Stimulated activated CD4-positive, alpha-beta T cell treated with anti-CD3 and anti-CD28 coated beads, Interleukin-1b, Interleukin-23, amount 100 ng/mL, for 24 hours (primary cell): ENCODE measurements around the gene PHIP.
"Not testable (repeated sequence)": the region's sequence is repeated elsewhere in the genome, so short reads cannot be mapped to it uniquely, and the experiment has no call there.

Source experiments
- DNase-seq, 4 experiments: peaks; one replicate each; pipeline ENCODE4 v3.0.0-alpha.2; 2020; ENCODE audit warnings: low read depth in 4 of 4, low spot score in 1 of 4

Gene PHIP

GRCh38 chr6:78936515-78936914, 141.5 kb downstream of the PHIP start:
- no peak for DNase-seq

- no peak for DNase-seq
Observed at GRCh38 chr6:78935553-78935952, 142.5 kb downstream of the PHIP start.

GRCh38 chr6:78925317-78925716, 152.7 kb downstream of the PHIP start:
- no peak for DNase-seq

GRCh38 chr6:78921168-78921567, 156.9 kb downstream of the PHIP start:
- not testable (repeated sequence) for DNase-seq

GRCh38 chr6:78917788-78918187, 160.3 kb downstream of the PHIP start:
- DNase-seq: no peak

- DNase-seq: no peak
Observed at GRCh38 chr6:78916411-78916810, 161.6 kb downstream of the PHIP start.

- DNase-seq: no peak
Observed at GRCh38 chr6:78911218-78911940, 166.7 kb downstream of the PHIP start.

- peak in 1 of 4 experiments; percentile 16 for DNase-seq
Observed at GRCh38 chr6:78910591-78911171, 167.4 kb downstream of the PHIP start.

GRCh38 chr6:78910010-78910409, 168.0 kb downstream of the PHIP start:
- no peak for DNase-seq

GRCh38 chr6:78909391-78909790, 168.7 kb downstream of the PHIP start:
- DNase-seq: no peak

GRCh38 chr6:78908621-78909020, 169.4 kb downstream of the PHIP start:
- no peak for DNase-seq

- DNase-seq: no peak
Observed at GRCh38 chr6:78896227-78896626, 181.8 kb downstream of the PHIP start.

GRCh38 chr6:78889901-78890300, 188.2 kb downstream of the PHIP start:
- not testable (repeated sequence) for DNase-seq
